Stomach (tissue), 4 donors: ENCODE measurements around the gene ELMO1.

Experiments used
- CTCF ChIP-seq, 7 experiments: fragments of 450-650 bp in 4 of 7; fragments of 200-600 bp in 3 of 7; sonication (generic) in 3 of 7; IDR thresholded peaks; one replicate each; pipeline ENCODE4 v1.5.1; 2016 to 2019; ENCODE audit warnings: antibody characterized with exemption in 7 of 7, control low read depth in 2 of 7, mild to moderate bottlenecking in 1 of 7
- POLR2A ChIP-seq, 4 donors: fragments of 450-650 bp; IDR thresholded peaks; one replicate each; pipeline ENCODE4 v1.6.1; 2016; ENCODE audit warnings: antibody characterized with exemption in 4 of 4, control low read depth in 2 of 4, mild to moderate bottlenecking in 1 of 4, moderate library complexity in 1 of 4

GRCh38 chr7:37398403-37398802 lies 50.3 kb downstream of the ELMO1 start:
- TF ChIP-seq POLR2A (IDR thresholded peaks at IDR 0.05) (no peak), CTCF (IDR thresholded peaks at IDR 0.05) (no peak)
